Muscle layer of colon (tissue), 2 donors: Measurements from ENCODE around the gene RNF130.

Experiments
- H3K27ac ChIP-seq: one replicate; pipeline ENCODE4 v1.7.0; 2013; ENCODE audit warnings: low read depth, mild to moderate bottlenecking, low read length, moderate library complexity
- H3K27me3 ChIP-seq, 2 donors: one replicate each; pipeline ENCODE4 v1.7.0; 2013; ENCODE audit warnings: low read length in 2 of 2, mild to moderate bottlenecking in 2 of 2; ENCODE audit not compliant: insufficient read depth in 2 of 2, control insufficient read depth in 1 of 2
- H3K36me3 ChIP-seq: one replicate; pipeline ENCODE4 v1.7.0; 2013; ENCODE audit warnings: mild to moderate bottlenecking, low read length; ENCODE audit not compliant: insufficient read depth
- H3K4me1 ChIP-seq: one replicate; pipeline ENCODE4 v1.7.0; 2013; ENCODE audit warnings: mild to moderate bottlenecking, low read length; ENCODE audit not compliant: insufficient read depth
- H3K4me3 ChIP-seq, 2 donors: one replicate each; pipeline ENCODE4 v1.7.0; 2013; ENCODE audit warnings: low read length in 2 of 2, low read depth in 1 of 2, mild to moderate bottlenecking in 1 of 2, moderate library complexity in 1 of 2
- H3K9ac ChIP-seq: one replicate; pipeline ENCODE4 v1.7.0; 2013; ENCODE audit warnings: low read length
- H3K9me3 ChIP-seq: one replicate; pipeline ENCODE4 v1.7.0; 2013; ENCODE audit warnings: mild to moderate bottlenecking, low read length
- donor health status: abdominal sarcoma.
- donor health status: Adenocarcinoma of cecum.

RNF130 gene

DNA sequence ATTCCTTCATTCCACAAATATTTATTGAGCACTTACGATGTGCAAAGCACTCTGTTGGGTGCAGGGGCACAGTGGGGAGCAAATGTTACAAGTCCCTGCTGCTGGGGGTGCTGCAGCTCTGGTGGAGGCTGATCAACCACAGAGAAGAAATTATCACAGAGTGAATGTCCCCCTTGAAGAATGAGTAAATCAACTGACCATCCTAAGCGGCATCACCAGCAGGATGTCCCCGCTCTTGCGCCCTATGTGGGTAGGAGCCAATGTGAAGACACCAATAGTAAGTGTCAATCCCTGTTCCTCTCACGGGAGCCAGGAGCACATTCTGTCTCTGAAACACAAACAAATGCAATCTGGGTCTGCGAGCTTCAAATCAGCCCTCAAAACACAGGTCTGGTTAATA lies 116.5 kb downstream of the RNF130 start:
- Histone ChIP-seq H3K36me3 (peaks cover 3% of the 10 kb centered on the region), H3K4me3 (no peak overlapping the region), H3K4me1 (no peaks in the 10 kb centered on the region), H3K9me3 (no peaks in the 10 kb centered on the region), H3K27me3 (no peaks in the 10 kb centered on the region), H3K27ac (no peak overlapping the region), H3K9ac (no peak overlapping the region)

DNA sequence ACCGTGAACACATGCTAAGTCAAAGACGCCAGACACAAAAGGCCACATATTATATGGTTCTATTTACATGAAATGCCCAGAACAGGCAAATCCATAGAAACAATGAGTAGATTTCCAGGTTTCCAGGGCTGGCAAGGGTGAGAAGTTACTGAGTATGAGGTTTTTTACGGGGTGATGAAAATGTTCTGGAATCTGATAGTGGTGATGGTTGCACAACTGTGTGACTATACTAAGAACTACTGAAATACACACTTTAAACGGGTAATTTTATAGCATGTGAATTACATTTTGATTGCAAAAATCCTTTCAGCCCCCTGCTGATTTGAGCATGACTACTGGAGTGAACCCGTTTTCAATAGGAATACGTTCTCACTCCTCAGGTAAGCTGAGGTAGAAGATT lies 117.1 kb downstream of the RNF130 start:
- no peaks in the 10 kb centered on the region for H3K9me3 ChIP-seq
- H3K9ac ChIP-seq = no peak overlapping the region
- no peak overlapping the region for H3K4me3 ChIP-seq
- H3K27ac ChIP-seq = no peak overlapping the region
- H3K4me1 ChIP-seq = no peaks in the 10 kb centered on the region
- no peaks in the 10 kb centered on the region for H3K27me3 ChIP-seq
- peaks cover 3% of the 10 kb centered on the region for H3K36me3 ChIP-seq

DNA sequence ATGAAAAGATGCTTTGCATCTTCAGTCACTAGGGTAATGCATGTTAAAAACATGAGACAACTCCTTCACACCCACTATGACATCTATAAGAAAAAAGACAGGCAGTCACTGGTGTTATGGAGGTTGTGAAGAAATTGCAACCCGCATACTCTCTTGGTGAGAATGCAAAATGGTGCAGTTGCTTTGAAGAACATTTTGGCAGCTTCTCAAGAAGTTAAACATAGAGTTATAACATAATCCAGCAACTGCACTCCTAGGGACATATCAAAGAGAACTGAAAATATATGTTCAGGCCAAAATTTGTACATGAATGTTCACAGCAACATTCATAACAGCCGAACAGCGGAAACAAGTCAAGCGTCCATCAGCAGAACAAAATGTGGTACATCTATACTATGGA lies 117.6 kb downstream of the RNF130 start:
- Histone ChIP-seq H3K4me3 (no peak overlapping the region), H3K9me3 (no peaks in the 10 kb centered on the region), H3K27ac (no peak overlapping the region), H3K36me3 (peaks cover 3% of the 10 kb centered on the region), H3K4me1 (no peaks in the 10 kb centered on the region), H3K9ac (no peak overlapping the region), H3K27me3 (no peaks in the 10 kb centered on the region)

DNA sequence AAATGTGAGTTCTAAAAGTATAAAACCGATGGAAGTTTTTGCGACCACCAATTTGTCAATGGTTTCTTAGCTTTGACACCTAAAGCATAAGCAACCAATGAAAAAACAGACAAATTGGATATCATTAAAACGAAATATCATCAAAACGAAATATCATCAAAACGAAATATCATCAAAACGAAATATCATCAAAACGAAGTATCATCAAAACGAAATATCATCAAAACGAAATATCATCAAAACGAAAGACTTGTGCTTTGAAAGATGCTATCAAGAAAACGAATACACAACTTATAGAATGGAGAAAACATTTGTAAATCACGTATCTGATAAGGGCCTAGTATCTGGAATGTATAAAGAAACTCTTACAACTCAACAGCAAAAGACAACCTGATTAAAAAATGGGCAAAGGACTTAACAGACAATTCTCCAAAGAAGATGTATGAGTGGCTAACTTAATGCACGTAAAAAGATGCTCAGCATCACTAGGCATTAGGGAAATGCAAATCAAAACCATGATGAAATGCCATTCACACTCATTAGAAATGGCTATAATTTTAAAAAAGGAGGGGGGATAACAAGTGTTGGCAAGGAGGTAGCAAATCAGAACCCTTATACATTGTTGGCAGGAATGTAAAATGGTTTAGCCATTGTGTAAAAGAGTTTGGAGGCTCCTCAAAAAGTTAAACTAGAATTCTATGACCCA lies 134.4 kb downstream of the RNF130 start:
- H3K27ac ChIP-seq = no peak overlapping the region
- H3K9me3 ChIP-seq = no peaks in the 10 kb centered on the region
- H3K4me1 ChIP-seq = no peaks in the 10 kb centered on the region
- no peak overlapping the region for H3K4me3 ChIP-seq
- H3K9ac ChIP-seq = no peak overlapping the region
- no peaks in the 10 kb centered on the region for H3K27me3 ChIP-seq
- no peaks in the 10 kb centered on the region for H3K36me3 ChIP-seq

DNA sequence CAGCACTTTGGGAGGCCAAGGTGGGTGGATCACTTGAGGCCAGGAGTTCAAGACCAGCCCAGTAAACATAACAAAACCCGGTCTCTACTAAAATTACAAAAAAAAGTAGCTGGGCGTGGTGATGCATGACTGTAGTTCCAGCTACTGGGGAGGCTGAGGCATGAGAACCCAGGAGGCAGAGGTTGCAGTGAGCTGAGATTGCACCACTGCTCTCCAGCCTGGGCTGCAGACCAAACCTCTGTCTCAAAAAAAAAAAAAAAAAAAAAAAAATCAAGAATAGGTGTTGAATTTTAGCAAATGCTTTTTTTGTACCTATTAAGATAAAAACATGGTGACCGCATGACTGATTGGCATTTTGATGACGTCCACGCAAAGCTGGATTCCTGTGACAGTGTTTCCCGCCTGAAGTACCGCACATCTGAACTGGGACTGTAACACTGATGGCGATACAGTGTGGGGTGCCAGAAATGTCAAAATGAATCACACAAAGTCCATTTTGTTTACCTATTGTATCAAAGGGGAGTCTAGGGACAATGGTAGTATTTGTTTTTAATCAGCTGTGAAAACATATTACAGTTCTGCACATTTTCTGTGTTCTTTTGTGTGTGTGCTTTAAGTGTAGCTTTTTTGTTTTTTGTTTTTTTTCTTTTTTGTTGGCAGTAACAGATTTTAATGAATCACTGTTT lies 140.6 kb downstream of the RNF130 start:
- H3K4me3 ChIP-seq = no peak overlapping the region
- no peaks in the 10 kb centered on the region for H3K9me3 ChIP-seq
- no peaks in the 10 kb centered on the region for H3K27me3 ChIP-seq
- H3K27ac ChIP-seq = no peak overlapping the region
- H3K4me1 ChIP-seq = no peaks in the 10 kb centered on the region
- no peak overlapping the region for H3K9ac ChIP-seq
- H3K36me3 ChIP-seq = no peaks in the 10 kb centered on the region

DNA sequence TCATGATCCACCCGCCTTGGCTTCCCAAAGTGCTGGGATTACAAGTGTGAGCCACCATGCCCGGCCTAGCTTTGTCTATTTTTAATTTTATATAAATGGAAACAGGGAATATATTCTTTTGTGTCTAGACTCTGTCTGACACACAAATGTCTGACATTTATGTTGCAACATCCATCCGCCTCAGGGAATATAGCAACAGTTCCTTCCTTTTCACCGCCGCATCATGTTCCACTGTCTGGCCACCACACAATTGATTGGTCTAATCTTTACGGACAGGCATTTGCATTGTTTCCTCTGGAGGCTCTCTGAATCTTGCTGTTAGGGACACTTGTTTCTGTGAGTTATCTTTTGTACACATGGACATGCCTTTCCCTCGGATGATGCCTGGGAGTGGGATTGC lies 143.7 kb downstream of the RNF130 start:
- no peaks in the 10 kb centered on the region for H3K4me1 ChIP-seq

DNA sequence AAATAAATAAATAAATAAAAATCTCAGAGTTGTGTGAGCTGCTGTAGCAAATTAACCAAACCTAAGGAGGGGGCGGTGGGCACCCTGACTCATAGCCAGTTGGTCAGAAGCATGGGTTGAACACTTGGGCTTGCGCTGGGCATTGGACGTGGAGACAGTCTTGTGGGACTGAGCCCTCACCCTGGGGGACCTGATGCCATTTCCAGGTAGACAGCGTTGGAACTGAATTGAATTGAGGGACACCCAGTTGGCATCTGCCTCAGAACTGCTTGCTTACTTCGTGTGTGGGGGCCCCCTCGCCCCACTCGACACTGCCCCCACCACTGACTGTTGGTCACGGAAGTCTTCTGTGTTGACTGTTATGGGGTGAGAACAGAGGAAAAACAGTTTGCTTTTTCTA lies 144.9 kb downstream of the RNF130 start:
- no peak overlapping the region for H3K9ac ChIP-seq
- no peaks in the 10 kb centered on the region for H3K27me3 ChIP-seq
- no peaks in the 10 kb centered on the region for H3K4me1 ChIP-seq

More for the DNA sequence above, 143.7 kb downstream of the RNF130 start:
- Histone ChIP-seq H3K9me3 (no peaks in the 10 kb centered on the region), H3K36me3 (no peaks in the 10 kb centered on the region), H3K27ac (no peak overlapping the region), H3K4me3 (no peak overlapping the region), H3K27me3 (no peaks in the 10 kb centered on the region), H3K9ac (no peak overlapping the region)

DNA sequence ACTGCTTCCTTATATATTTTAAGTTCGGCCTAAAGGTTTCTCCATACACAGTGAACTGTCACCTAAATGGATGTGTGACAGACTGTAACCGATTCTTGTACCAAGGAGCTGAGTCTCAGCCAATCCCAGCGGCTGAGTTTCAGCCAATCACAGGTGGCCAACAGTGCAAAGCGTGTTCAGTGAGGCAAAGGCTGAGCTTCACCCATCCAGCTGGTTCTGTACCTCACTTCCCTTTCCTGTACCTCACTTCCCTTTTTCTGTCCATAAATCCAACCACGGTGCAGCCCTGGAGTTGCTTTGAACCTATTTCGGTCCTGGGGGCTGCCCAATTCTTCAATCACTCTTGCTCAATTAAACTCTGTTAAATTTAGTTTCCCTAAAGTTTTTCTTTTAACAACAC lies 148.1 kb downstream of the RNF130 start:
- H3K9me3 ChIP-seq = no peaks in the 10 kb centered on the region
- no peak overlapping the region for H3K27ac ChIP-seq
- H3K36me3 ChIP-seq = no peaks in the 10 kb centered on the region
- no peaks in the 10 kb centered on the region for H3K4me1 ChIP-seq
- no peaks in the 10 kb centered on the region for H3K27me3 ChIP-seq
- H3K9ac ChIP-seq = no peak overlapping the region
- no peak overlapping the region for H3K4me3 ChIP-seq

More for the DNA sequence above, 144.9 kb downstream of the RNF130 start:
- H3K4me3 ChIP-seq = no peak overlapping the region
- H3K27ac ChIP-seq = no peak overlapping the region
- no peaks in the 10 kb centered on the region for H3K36me3 ChIP-seq
- H3K9me3 ChIP-seq = no peaks in the 10 kb centered on the region

DNA sequence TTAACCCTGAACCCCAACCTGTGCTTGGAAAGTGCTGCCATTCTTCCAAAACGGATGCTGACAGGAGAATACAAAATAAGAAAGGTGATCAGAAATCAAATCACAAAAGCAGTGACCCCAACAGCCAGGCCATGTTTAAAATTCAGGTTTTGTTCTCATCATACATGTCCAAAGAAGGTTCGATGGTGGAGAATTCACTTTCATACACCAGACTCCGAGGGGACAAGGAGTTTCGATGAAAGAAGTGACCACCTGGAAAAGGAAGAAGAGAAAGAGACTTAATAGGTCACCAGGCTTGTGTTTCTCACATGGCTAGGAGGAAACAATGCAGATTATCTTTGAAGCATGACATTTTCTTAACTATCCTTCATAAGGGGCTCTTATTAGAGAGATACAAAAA lies 151.4 kb downstream of the RNF130 start:
- Histone ChIP-seq H3K4me1 (no peaks in the 10 kb centered on the region), H3K36me3 (no peaks in the 10 kb centered on the region), H3K27ac (no peak overlapping the region), H3K9ac (no peak overlapping the region), H3K9me3 (no peaks in the 10 kb centered on the region), H3K27me3 (no peaks in the 10 kb centered on the region), H3K4me3 (no peak overlapping the region)

DNA sequence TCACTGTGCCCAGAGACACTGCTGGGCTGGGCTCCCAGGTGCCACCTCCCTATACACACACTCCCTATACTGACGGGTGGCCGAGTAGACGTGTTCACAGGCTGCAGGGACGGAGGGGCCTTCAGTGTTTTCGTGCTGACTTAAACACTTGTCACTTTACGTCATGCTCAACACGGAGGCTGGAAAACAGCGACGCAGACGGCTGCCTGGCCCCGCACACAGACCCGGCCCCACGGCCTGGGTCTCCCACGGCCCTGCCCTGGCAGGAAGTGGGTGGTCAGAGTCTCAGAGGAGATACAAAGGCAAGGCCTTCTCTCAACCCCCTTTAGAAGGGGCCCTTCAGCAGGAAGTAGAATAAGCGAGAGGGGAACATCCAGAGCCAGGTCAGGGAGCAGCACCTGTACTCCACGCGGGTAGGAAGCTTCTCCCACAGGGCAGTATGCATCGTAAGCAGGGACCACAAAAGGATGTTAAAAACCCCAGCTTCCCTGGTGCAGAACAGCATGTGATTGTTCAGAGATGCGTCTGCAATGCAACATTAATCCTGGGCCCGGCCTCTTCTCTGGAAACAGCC lies 152.0 kb downstream of the RNF130 start:
- no peaks in the 10 kb centered on the region for H3K27me3 ChIP-seq
- H3K4me3 ChIP-seq = no peak overlapping the region
- H3K9ac ChIP-seq = no peak overlapping the region
- no peaks in the 10 kb centered on the region for H3K36me3 ChIP-seq
- no peaks in the 10 kb centered on the region for H3K9me3 ChIP-seq
- H3K27ac ChIP-seq = no peak overlapping the region
- no peaks in the 10 kb centered on the region for H3K4me1 ChIP-seq

DNA sequence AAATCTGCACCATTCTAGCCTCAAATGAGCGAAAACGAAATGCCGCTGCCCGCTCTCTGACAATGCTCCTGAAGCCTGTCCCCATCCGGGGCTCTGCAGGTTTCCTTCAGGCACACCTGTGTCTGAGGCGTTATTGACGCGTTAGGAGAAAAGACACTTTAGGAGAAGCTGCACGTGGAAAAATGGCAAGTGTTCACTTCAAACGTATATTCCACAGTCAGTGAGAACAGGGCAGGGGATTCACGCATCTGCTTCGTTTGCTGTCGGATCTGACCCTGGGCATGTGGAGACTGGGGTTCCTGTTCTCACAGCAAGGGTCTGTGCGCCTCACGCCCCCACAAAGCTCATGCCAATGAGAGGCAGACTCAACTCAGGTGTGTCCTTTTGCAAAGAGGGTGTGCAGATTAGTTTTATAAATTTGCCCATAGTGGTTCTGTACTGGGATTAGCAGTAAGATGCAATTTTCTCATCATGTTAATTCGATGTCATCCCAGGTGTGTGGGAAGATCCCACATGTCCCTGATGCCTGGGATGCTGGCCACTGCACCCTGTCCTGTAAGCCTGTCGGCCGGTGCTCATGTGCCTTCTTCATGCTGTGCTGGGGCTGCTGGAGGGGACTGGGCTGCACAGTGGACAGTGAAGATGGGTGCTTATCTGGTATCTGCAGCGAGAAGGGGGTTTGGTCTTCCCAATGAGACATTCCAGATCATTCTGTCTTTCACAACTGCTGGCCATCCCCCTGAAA lies 152.6 kb downstream of the RNF130 start:
- H3K27ac ChIP-seq = no peak overlapping the region
- H3K9me3 ChIP-seq = no peaks in the 10 kb centered on the region
- H3K4me1 ChIP-seq = no peaks in the 10 kb centered on the region
- no peak overlapping the region for H3K4me3 ChIP-seq
- H3K36me3 ChIP-seq = no peaks in the 10 kb centered on the region
- H3K9ac ChIP-seq = no peak overlapping the region
- no peaks in the 10 kb centered on the region for H3K27me3 ChIP-seq
